ENCODE data around the gene OR2H1.
"Not testable (repeated sequence)": the region's sequence is repeated elsewhere in the genome, so short reads cannot be mapped to it uniquely, and the experiment has no call there.

OR2H1 gene

GRCh38 chr6:29456971-29457370 lies at the start of gene OR2H1, which contains the start of gene OR11A1:
Gene OR2H1 (plus strand): TSS chr6:29457155. CDS start chr6:29461770, 4,615 bp downstream.
Gene OR11A1 (minus strand): TSS chr6:29457071. CDS start chr6:29427641, 29,430 bp downstream.
- no peak for DNase-seq (ENCODE audit: low read depth)

GRCh38 chr6:29414588-29414987 lies 42.4 kb upstream of the OR2H1 start, which contains the start of gene OR12D1:
Gene OR12D1 (plus strand): TSS chr6:29414928.
- DNase-seq (ENCODE audit: low read depth), result no peak

- DNase-seq (ENCODE audit: low read depth), result no peak
Measured at GRCh38 chr6:29419516-29419915, 37.4 kb upstream of the OR2H1 start.

- DNase-seq (ENCODE audit: low read depth), result no peak
Measured at GRCh38 chr6:29424168-29424567, 32.8 kb upstream of the OR2H1 start.

GRCh38 chr6:29424575-29424974 lies 32.4 kb upstream of the OR2H1 start:
- no peak for DNase-seq (ENCODE audit: low read depth)

GRCh38 chr6:29425075-29425474 lies 31.9 kb upstream of the OR2H1 start:
- no peak for DNase-seq (ENCODE audit: low read depth)

- DNase-seq (ENCODE audit: low read depth), result no peak
Measured at GRCh38 chr6:29426654-29427053, 30.3 kb upstream of the OR2H1 start.

- not testable (repeated sequence) for DNase-seq (ENCODE audit: low read depth)
Measured at GRCh38 chr6:29436730-29437129, 20.2 kb upstream of the OR2H1 start.

GRCh38 chr6:29439006-29439405 lies 17.9 kb upstream of the OR2H1 start, which contains the start of gene OR10C1:
Gene OR10C1 (plus strand): TSS chr6:29439306. CDS start chr6:29440016, 710 bp downstream.
- no peak for DNase-seq (ENCODE audit: low read depth)

GRCh38 chr6:29442719-29443118 lies 14.2 kb upstream of the OR2H1 start:
- DNase-seq (ENCODE audit: low read depth), result no peak

GRCh38 chr6:29444031-29444430 lies 12.9 kb upstream of the OR2H1 start:
- DNase-seq (ENCODE audit: low read depth), result not testable (repeated sequence)

GRCh38 chr6:29447670-29448069 lies 9.3 kb upstream of the OR2H1 start:
- DNase-seq (ENCODE audit: low read depth), result no peak

- DNase-seq (ENCODE audit: low read depth), result no peak
Measured at GRCh38 chr6:29451471-29452193, 5.3 kb upstream of the OR2H1 start.

GRCh38 chr6:29461021-29461814 lies 4.3 kb downstream of the OR2H1 start:
- no peak for DNase-seq (ENCODE audit: low read depth)

GRCh38 chr6:29462022-29462421 lies 5.1 kb downstream of the OR2H1 start:
- DNase-seq (ENCODE audit: low read depth), result no peak

- no peak for DNase-seq (ENCODE audit: low read depth)
Measured at GRCh38 chr6:29465279-29465678, 8.3 kb downstream of the OR2H1 start.

GRCh38 chr6:29465801-29466200 lies 8.8 kb downstream of the OR2H1 start:
- no peak for DNase-seq (ENCODE audit: low read depth)

GRCh38 chr6:29466241-29466640 lies 9.3 kb downstream of the OR2H1 start:
- no peak for DNase-seq (ENCODE audit: low read depth)

- no peak for DNase-seq (ENCODE audit: low read depth)
Measured at GRCh38 chr6:29474996-29475395, 18.0 kb downstream of the OR2H1 start.

- no peak for DNase-seq (ENCODE audit: low read depth)
Measured at GRCh38 chr6:29477923-29478450, 21.0 kb downstream of the OR2H1 start.

GRCh38 chr6:29478740-29479139 lies 21.8 kb downstream of the OR2H1 start:
- DNase-seq (ENCODE audit: low read depth), result no peak

GRCh38 chr6:29479560-29479959 lies 22.6 kb downstream of the OR2H1 start:
- no peak for DNase-seq (ENCODE audit: low read depth)

GRCh38 chr6:29483186-29483585 lies 26.2 kb downstream of the OR2H1 start:
- DNase-seq (ENCODE audit: low read depth), result no peak

All from stimulated activated CD8-positive, alpha-beta memory T cell treated with anti-CD3 and anti-CD28 coated beads, Interleukin-15, amount 100 ng/mL, for 24 hours (primary cell).